T-cell (primary cell): ENCODE results near the gene KRT10. TPM values are rescaled to one million over a fixed set of nuclear protein-coding genes. Genes with fewer than 3 reads are reported as not detected.

Source experiments
- ATAC-seq, 4 experiments: fragments of 200-7000 bp in 3 of 4; fragments of 150-1000 bp in 1 of 4; cut with Tn5 transposase; replicated peaks in 1 of 4; 1 replicate in 3 of 4; 2 replicates in 1 of 4; pipeline ENCODE4 v1.10.0; 2021; ENCODE audit warnings: moderate library complexity in 3 of 4, mild to moderate bottlenecking in 2 of 4, moderate number of reproducible peaks in 1 of 4
- CTCF ChIA-PET, 2 donors: fragments of 300-600 bp; sonication (Branson Sonifier 250); formaldehyde crosslinking; loops; one replicate each; lab custom pipeline; 2022; ENCODE audit warnings: antibody characterized with exemption in 2 of 2; lab: Charles Lee
- POLR2A ChIA-PET, 2 donors: fragments of 300-600 bp; sonication (Branson Sonifier 250); formaldehyde crosslinking; loops; one replicate each; lab custom pipeline; 2022; ENCODE audit warnings: antibody characterized with exemption in 2 of 2; lab: Charles Lee
- DNase-seq, 35 experiments: peaks; one replicate each; pipeline versions ENCODE4 v3.0.0 to v3.0.0-alpha.2; 2013 to 2023
- H3K27ac ChIP-seq: one replicate; pipeline ENCODE4 v1.5.1; 2013; ENCODE audit warnings: low read length
- H3K27me3 ChIP-seq, 2 experiments: replicated peaks in 1 of 2; 1 replicate in 1 of 2; 2 replicates in 1 of 2; pipeline versions ENCODE4 v1.6.1 to v1.7.0; 2013; ENCODE audit warnings: low read length in 1 of 2, mixed read lengths in 1 of 2; ENCODE audit not compliant: control insufficient read depth in 2 of 2, insufficient read depth in 2 of 2; ENCODE audit errors: extremely low read depth in 1 of 2
- H3K36me3 ChIP-seq, 2 donors: 1 replicate in 1 of 2; 2 replicates in 1 of 2; pipeline versions ENCODE4 v1.6.1 to v1.7.0; 2013; ENCODE audit warnings: low read length in 1 of 2; ENCODE audit not compliant: control insufficient read depth in 2 of 2, insufficient read depth in 1 of 2; ENCODE audit errors: extremely low read depth in 1 of 2
- H3K4me1 ChIP-seq, 2 experiments: 1 replicate in 1 of 2; 2 replicates in 1 of 2; pipeline versions ENCODE4 v1.6.1 to v1.7.0; 2013; ENCODE audit warnings: low read length in 2 of 2, mixed read lengths in 1 of 2; ENCODE audit not compliant: insufficient read depth in 2 of 2, control insufficient read depth in 1 of 2; ENCODE audit errors: extremely low read depth in 1 of 2
- H3K4me3 ChIP-seq, 2 donors: 1 replicate in 1 of 2; 2 replicates in 1 of 2; pipeline versions ENCODE4 v1.5.1 to v1.7.0; 2013; ENCODE audit warnings: mild to moderate bottlenecking in 2 of 2, low read length in 1 of 2, moderate library complexity in 1 of 2; ENCODE audit not compliant: control insufficient read depth in 1 of 2; ENCODE audit errors: extremely low read depth in 1 of 2
- H3K9me3 ChIP-seq: 2 replicates; pipeline ENCODE4 v1.7.0; 2013
- H3K27ac Mint-ChIP-seq, 2 donors: one replicate each; pipeline ENCODE4 v1.8.0; 2020 to 2021; ENCODE audit warnings: mild to moderate bottlenecking in 2 of 2, mixed read lengths in 2 of 2
- H3K27me3 Mint-ChIP-seq, 2 donors: one replicate each; pipeline ENCODE4 v1.8.0; 2021 to 2022; ENCODE audit warnings: mixed read lengths in 2 of 2
- H3K36me3 Mint-ChIP-seq: one replicate; pipeline ENCODE4 v1.8.0; 2021; ENCODE audit warnings: mixed read lengths
- H3K4me1 Mint-ChIP-seq, 3 donors: one replicate each; pipeline ENCODE4 v1.8.0; 2020 to 2022; ENCODE audit warnings: mixed read lengths in 3 of 3, mild to moderate bottlenecking in 1 of 3
- H3K4me3 Mint-ChIP-seq, 3 donors: one replicate each; pipeline ENCODE4 v1.8.0; 2020 to 2022; ENCODE audit warnings: mild to moderate bottlenecking in 3 of 3, mixed read lengths in 3 of 3, moderate library complexity in 3 of 3
- H3K9me3 Mint-ChIP-seq, 3 donors: one replicate each; pipeline ENCODE4 v1.8.0; 2020 to 2022; ENCODE audit warnings: mixed read lengths in 3 of 3
- WGBS: methylation state at CpG from one replicate; pipeline ENCODE4 v1.1.5; 2013; ENCODE audit warnings: missing lambda C conversion rate; ENCODE audit not compliant: insufficient coverage; 5-methylcytosine and 5-hydroxymethylcytosine counted together
- total RNA-seq, 35 experiments: library from RNA in 6 of 35; stranded (reverse) in 6 of 35; fragments of 120-200 nt in 1 of 35; gene quantifications; one replicate each; pipeline versions ENCODE4 v1.2.1 to v1.2.4 and lab custom pipeline; 2013 to 2026

Gene KRT10
- total RNA-seq, 5 donors from 2014 or later (not counting 1 experiment from before 2014, with no cell fraction given), result 27.2 to 35.3 (median 31.4) TPM

DNA sequence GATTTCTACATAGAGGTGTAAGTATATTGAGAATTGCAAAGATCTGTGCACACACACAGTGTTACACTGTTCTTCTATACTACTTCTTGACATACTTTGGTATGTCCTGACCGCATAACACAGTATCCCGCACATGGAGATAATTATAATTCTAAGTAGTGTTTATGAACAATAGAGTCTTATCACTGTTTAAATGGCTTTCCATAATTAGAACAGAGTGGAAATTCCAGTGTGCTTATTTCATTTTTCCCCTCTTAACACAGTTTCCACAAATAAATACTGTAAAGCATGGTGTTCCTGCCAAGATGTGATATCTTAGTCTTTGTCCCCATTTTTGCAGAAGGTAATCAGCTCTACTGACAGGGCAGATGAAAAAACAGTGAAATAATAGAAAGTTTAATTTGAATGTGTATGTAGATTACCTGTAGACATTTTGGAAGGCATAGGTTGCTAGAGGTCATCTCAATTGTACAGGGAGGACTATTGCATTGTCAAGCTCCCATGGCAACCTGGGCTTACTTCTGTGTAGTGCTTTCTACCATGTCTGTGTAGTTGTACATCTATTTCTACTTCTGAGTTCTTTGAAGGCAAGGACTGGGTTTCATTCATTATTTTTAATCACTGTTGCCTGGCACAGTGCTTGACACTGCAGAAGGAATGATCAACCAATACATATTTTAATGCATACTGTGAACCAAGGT is 12.5 kb downstream of the KRT10 start:
- ChIA-PET POLR2A (interaction anchor here (0.5 to 0.6 kb wide), 2 partner anchors 493 to 897 kb away, joined by 5 to 10 read pairs; no protein-coding TSS in a partner anchor), CTCF (interaction anchor here in 1 of 2 donors (0.9 kb wide), 1 partner anchor 9 kb away, joined by 3 read pairs; no protein-coding TSS in a partner anchor)
- H3K4me1 ChIP-seq, result no peaks in the 10 kb centered on the region
- no peak for DNase-seq
- no peaks in the 10 kb centered on the region for H3K36me3 ChIP-seq
- Mint-ChIP-seq H3K4me1 (no peaks in the 10 kb centered on the region), H3K27ac (no peak overlapping the region), H3K4me3 (no peak overlapping the region), H3K36me3 (no peaks in the 10 kb centered on the region), H3K9me3 (no peaks in the 10 kb centered on the region), H3K27me3 (peaks cover 71 to 86% of the 10 kb centered on the region in 2 donors)
- no peak overlapping the region for H3K4me3 ChIP-seq
- WGBS, result no CpG with 5 or more reads among the region's 2 CpGs
- ATAC-seq, result no peak
- H3K27ac ChIP-seq, result no peak overlapping the region
- H3K9me3 ChIP-seq, result no peaks in the 10 kb centered on the region
- H3K27me3 ChIP-seq, result peaks cover 4 to 17% of the 10 kb centered on the region in 2 experiments

GRCh38 chr17:40806131-40806530 is 16.3 kb downstream of the KRT10 start:
- POLR2A ChIA-PET, result no interaction called here
- peaks cover 5 to 18% of the 10 kb centered on the region in 2 experiments for H3K27me3 ChIP-seq
- ATAC-seq, result no peak
- H3K4me3 ChIP-seq, result no peak overlapping the region
- Mint-ChIP-seq H3K27me3 (peaks cover 49 to 62% of the 10 kb centered on the region in 2 donors), H3K4me3 (no peak overlapping the region), H3K4me1 (peaks cover 3 to 5% (median 4%) of the 10 kb centered on the region in 3 donors), H3K36me3 (no peaks in the 10 kb centered on the region), H3K27ac (no peak overlapping the region), H3K9me3 (no peaks in the 10 kb centered on the region)
- no peaks in the 10 kb centered on the region for H3K36me3 ChIP-seq
- H3K27ac ChIP-seq, result no peak overlapping the region
- no CpG with 5 or more reads among the region's 3 CpGs for WGBS
- H3K9me3 ChIP-seq, result no peaks in the 10 kb centered on the region
- peaks cover 0 to 5% of the 10 kb centered on the region in 2 experiments for H3K4me1 ChIP-seq
- DNase-seq, result no peak
- CTCF ChIA-PET, result interaction anchor here in 1 of 2 donors (1.6 to 1.7 kb wide), 2 partner anchors 843 to 857 kb away, joined by 4 to 5 read pairs; no protein-coding TSS in a partner anchor

DNA sequence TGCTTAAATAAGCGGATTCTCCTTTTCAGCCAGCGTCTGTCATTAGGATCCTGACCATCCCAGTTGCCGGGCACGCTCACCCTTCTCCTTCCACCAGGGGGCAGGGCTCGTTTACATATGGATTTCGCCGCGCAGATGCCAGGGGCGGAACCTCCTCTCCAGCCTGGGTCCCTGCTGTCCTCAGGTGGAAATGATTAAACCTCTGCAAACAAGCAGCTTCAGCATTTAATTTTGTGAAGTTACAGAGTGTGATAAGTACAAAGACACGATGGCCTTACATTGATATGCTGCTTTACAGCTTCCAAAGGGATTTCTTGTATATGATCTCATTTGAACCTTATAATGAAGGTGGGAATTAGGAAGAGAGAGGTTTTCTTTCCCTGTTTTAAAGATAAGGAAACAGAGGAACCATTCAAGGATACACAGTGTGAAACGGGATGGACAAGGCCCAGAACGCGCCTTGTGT is 18.8 kb downstream of the KRT10 start:
- peak; percentile 34 to 82 (median 63) for DNase-seq
- no peak overlapping the region for H3K4me3 ChIP-seq
- H3K4me1 ChIP-seq, result peaks cover 0 to 5% of the 10 kb centered on the region in 2 experiments
- peaks cover 5 to 22% of the 10 kb centered on the region in 2 experiments for H3K27me3 ChIP-seq
- peak; percentile 80 to 92 (median 87) for ATAC-seq
- H3K4me3 Mint-ChIP-seq, result no peak overlapping the region
- POLR2A ChIA-PET, result no interaction called here
- no peaks in the 10 kb centered on the region for H3K9me3 ChIP-seq
- H3K27ac Mint-ChIP-seq, result no peak overlapping the region
- H3K27me3 Mint-ChIP-seq, result peaks cover 38 to 51% of the 10 kb centered on the region in 2 donors
- 0% methylated on average over 2 of the region's 13 CpGs for WGBS
- CTCF ChIA-PET, result interaction anchor here (0.5 to 1.8 kb wide), 3 partner anchors 75 to 861 kb away, joined by 4 to 7 read pairs (median 4); no protein-coding TSS in a partner anchor
- no peak overlapping the region for H3K27ac ChIP-seq
- H3K36me3 ChIP-seq, result no peaks in the 10 kb centered on the region
- no peaks in the 10 kb centered on the region for H3K36me3 Mint-ChIP-seq
- no peaks in the 10 kb centered on the region for H3K9me3 Mint-ChIP-seq
- H3K4me1 Mint-ChIP-seq, result peaks cover 3 to 5% (median 4%) of the 10 kb centered on the region in 3 donors

- DNase-seq, result no peak
- H3K4me1 ChIP-seq, result peaks cover 0 to 5% of the 10 kb centered on the region in 2 experiments
- ChIA-PET POLR2A (no interaction called here), CTCF (interaction anchor here in 1 of 2 donors (0.9 kb wide), 1 partner anchor 15 kb away, joined by 3 read pairs; no protein-coding TSS in a partner anchor)
- peaks cover 2 to 28% of the 10 kb centered on the region in 2 experiments for H3K27me3 ChIP-seq
- Mint-ChIP-seq H3K4me3 (no peak overlapping the region), H3K36me3 (no peaks in the 10 kb centered on the region), H3K27me3 (peaks cover 31 to 47% of the 10 kb centered on the region in 2 donors), H3K4me1 (peaks cover 3 to 5% (median 4%) of the 10 kb centered on the region in 3 donors), H3K27ac (no peak overlapping the region), H3K9me3 (no peaks in the 10 kb centered on the region)
- H3K27ac ChIP-seq, result no peak overlapping the region
- WGBS, result 86% methylated on average over 2 of the region's 2 CpGs
- no peaks in the 10 kb centered on the region for H3K9me3 ChIP-seq
- H3K4me3 ChIP-seq, result no peak overlapping the region
- ATAC-seq, result no peak
- H3K36me3 ChIP-seq, result no peaks in the 10 kb centered on the region
Observed at GRCh38 chr17:40801157-40801556, 21.3 kb downstream of the KRT10 start.

DNA sequence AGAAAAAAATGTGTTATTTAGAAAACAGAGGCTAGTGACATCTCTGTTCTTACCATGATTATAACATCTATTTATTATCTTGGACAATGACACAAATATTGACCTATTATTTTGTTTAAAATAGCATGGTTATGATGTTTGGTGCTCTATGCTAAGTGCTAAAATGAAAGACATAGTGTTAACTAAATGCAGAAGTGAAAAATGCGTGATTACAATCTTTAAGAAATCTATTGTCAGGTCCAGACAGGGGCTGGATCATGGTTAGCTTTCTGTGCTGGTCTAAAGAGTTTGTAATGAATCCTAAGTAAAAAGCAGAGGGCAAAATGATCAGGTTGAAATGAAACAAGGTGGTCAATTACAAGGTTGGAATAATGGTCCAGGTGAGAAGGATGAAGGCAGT is 22.0 kb downstream of the KRT10 start:
- 67% methylated on average over 1 of the region's 1 CpG for WGBS
- no peaks in the 10 kb centered on the region for H3K9me3 Mint-ChIP-seq

DNA sequence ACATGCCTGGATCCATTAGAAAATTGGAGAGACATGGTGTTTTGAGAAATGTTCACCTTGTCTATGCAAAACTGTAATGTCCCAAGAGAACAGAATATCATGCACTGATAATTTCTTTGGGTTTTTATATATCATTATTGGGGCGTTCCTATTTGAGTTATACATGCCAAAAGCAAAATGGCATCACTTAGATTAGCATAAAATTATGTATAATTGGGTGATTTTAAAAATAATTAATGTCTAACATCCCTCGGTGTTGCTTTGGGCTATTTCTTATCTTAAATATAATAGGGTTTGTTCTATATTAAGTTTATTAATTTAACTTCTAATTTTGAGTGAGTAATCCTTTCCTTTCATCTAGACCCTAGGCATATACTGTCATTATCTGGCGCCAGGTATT is 22.6 kb downstream of the KRT10 start, which contains the start of gene KRT28:
Gene KRT28, minus strand, starts transcription at position 101 of the 400 bp plus-strand sequence. Its CDS starts 66 bp downstream, at position 35.
- no CpG with 5 or more reads among the region's 3 CpGs for WGBS
- ChIA-PET POLR2A (no interaction called here), CTCF (no interaction called here)
- DNase-seq, result no peak
- peaks cover 0 to 5% of the 10 kb centered on the region in 2 experiments for H3K4me1 ChIP-seq
- no peak within 1 kb of the TSS for H3K4me3 Mint-ChIP-seq
- no peaks in the 10 kb centered on the region for H3K36me3 ChIP-seq
- no peaks in the 10 kb centered on the region for H3K36me3 Mint-ChIP-seq
- H3K27me3 ChIP-seq, result peaks cover 2 to 30% of the 10 kb centered on the region in 2 experiments
- H3K4me3 ChIP-seq, result no peak within 1 kb of the TSS
- ATAC-seq, result no peak
- H3K9me3 Mint-ChIP-seq, result no peaks in the 10 kb centered on the region
- peaks cover 30 to 47% of the 10 kb centered on the region in 2 donors for H3K27me3 Mint-ChIP-seq
- peaks cover 3 to 5% (median 4%) of the 10 kb centered on the region in 3 donors for H3K4me1 Mint-ChIP-seq
- no peak within 1 kb of the TSS for H3K27ac ChIP-seq
- H3K9me3 ChIP-seq, result no peaks in the 10 kb centered on the region
- no peak within 1 kb of the TSS for H3K27ac Mint-ChIP-seq

More for the DNA sequence above, 22.0 kb downstream of the KRT10 start:
- DNase-seq (no peak), ATAC-seq (no peak)
- H3K27me3 ChIP-seq, result peaks cover 2 to 28% of the 10 kb centered on the region in 2 experiments
- peaks cover 0 to 5% of the 10 kb centered on the region in 2 experiments for H3K4me1 ChIP-seq
- Mint-ChIP-seq H3K27ac (no peak overlapping the region), H3K27me3 (peaks cover 32 to 47% of the 10 kb centered on the region in 2 donors), H3K4me1 (peaks cover 3 to 5% (median 4%) of the 10 kb centered on the region in 3 donors), H3K36me3 (no peaks in the 10 kb centered on the region), H3K4me3 (no peak overlapping the region)
- ChIA-PET POLR2A (no interaction called here), CTCF (no interaction called here)
- no peak overlapping the region for H3K4me3 ChIP-seq
- no peaks in the 10 kb centered on the region for H3K36me3 ChIP-seq
- H3K9me3 ChIP-seq, result no peaks in the 10 kb centered on the region
- no peak overlapping the region for H3K27ac ChIP-seq
